HG02970 (cell line): Measurements from ENCODE around the gene MED15.

ENCODE experiments used
- ATAC-seq: cut with Tn5 transposase; IDR thresholded peaks from one replicate; pipeline ENCODE4 v1.9.1; 2021; ENCODE audit warnings: mild to moderate bottlenecking, moderate library complexity, moderate number of reproducible peaks; ENCODE audit not compliant: unreplicated experiment, low FRiP score

The MED15 gene

DNA sequence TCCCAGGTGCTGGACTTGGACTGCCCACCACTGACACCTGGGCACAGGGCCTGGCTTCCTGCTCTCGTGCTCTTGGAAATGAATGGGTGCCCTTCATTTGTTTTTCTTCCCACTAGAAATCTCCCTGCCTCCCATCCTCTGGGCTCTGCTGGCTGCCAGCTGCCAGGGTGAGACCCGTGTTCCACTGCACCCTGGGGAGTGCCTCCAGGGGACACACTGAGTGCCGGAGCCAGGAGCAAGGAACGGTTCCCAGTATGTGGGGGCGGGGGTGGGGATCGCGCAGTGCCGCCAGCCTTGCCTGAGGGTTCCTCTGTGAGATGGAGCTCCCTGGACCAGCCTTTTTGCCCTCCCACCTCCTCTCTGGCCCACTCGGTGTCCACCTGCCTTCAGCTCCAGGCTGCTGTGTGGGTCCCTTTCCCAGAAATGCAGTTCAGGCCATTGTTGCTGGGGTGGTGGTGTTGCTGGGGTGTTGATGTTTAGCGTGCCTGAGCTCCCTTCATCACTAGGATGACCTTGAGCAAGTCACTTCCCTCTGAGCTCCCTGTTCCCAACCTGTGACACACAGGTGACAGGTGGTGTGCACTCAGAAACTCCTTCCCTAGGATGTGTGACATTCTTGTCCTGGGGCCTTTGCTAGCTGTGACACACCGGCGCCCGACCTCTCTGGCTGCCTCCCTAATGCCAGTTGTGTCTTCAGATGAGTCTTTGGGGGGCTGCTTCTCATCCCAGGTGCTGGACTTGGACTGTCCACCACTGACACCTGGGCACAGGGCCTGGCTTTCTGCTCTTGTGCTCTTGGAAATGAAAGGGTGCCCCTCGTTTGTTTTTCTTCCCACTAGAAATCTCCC lies 72.1 kb downstream of the MED15 start:
- ATAC-seq: no peak

DNA sequence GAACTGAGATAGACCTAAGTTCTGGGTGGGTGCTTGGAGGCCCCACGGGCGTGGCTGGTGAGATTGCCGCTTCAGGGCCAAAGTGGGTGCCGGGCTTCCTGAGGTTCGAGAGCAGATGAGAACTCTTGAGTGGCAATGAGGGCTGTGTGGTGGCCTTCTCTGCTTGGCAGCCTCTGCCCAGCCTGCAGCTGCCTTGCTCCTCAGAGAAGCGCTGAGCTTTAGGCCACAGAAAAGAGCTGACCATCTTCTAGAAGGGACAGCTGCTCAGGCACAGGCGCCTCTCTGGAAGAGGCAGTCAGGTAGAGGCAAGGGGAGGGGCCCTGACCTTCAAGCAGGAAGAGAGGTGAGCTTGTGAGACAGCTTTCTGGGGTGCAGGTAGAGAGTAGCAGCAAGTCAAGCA lies 72.8 kb downstream of the MED15 start:
- no peak for ATAC-seq

DNA sequence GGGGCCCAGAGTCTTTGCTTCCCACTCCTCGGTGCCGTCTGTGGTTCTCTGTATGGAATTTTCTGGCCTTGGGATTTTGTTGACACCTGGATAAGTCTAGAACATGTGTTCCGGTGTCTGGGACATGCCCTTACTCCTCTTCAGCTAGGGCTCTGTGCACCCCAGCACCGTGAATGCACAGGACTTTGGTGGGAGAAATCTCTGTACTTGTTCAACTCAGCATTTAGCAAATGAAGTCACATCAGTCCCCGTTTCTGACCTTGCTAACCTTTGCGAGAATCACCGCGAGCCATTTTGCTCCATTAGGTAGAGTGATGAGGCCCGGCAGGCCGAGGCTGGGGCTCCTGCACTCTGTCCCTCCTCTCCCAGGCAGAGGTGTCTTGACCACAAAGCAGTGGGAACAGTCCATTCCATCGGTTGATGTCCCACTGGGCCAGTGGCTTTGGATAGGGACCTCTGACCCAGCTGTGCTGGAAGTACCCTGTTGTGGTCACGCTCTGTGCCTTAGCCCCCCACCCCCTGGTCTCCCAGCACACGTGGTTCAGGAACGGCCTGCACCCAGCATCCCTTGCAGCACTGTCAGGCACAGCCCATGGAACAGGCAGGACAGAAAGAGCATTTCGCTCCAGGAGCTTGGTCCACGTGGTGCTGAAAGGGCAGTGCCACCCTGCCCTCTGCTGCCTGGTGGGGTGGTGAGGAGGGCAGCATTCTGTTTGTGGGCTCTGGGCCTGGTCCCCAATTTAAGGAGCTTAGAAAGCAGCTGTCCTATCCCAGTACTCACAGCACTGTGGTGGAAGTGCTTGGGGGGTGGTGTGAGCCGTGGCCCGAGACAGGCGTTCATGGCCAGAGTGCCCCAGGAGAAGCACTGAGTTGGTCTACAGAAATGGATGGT lies 73.4 kb downstream of the MED15 start:
- no peak for ATAC-seq

DNA sequence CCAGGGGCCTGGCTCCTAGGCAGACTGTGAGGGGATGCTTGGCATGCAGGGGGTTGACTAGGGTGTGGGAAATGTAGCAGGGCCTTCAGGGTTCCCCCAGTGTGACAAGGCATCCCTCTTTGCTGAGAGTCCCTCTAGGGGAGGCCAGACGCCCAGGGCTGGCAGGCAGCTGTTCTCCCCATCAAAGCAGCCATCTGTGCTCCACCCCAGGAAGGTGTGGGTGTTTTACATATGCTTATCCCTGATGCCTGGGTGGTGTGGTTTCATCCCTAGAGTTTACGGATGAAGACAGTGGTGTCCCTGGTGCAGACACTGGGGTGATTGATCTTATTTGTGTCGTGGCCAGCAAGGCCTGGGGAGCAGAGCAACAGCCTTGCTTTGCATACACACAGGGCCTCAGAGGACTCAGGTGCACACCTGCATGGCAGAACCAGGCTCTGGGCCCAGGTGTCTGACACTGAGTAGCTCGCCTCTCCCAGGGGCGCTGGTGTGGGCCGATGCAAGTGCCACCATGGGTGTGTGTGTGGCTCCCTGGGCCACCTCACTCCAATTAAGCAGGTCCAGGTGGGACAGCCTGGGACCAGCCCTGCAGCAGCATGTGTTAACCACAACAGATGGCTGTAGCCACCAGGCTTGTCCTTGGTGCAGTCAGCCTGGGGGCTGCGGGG lies 74.2 kb downstream of the MED15 start:
- no peak for ATAC-seq

DNA sequence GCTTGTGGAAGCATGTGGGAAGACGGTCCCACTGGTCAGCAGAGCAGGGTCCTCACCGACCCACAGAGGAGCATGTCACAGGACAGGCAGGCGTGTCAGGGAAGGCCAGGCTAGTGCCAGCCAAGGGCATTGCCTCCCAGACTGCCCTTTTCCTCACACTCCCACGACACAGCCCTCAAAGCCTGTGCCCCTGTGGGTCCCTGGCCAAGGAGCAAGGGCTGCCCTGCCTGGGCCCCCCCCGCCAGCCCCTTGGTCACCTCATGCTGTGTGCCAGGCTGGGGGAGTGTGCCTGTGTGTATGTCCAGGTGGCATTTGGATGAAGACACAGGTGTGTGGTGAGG lies 74.7 kb downstream of the MED15 start:
- no peak for ATAC-seq

DNA sequence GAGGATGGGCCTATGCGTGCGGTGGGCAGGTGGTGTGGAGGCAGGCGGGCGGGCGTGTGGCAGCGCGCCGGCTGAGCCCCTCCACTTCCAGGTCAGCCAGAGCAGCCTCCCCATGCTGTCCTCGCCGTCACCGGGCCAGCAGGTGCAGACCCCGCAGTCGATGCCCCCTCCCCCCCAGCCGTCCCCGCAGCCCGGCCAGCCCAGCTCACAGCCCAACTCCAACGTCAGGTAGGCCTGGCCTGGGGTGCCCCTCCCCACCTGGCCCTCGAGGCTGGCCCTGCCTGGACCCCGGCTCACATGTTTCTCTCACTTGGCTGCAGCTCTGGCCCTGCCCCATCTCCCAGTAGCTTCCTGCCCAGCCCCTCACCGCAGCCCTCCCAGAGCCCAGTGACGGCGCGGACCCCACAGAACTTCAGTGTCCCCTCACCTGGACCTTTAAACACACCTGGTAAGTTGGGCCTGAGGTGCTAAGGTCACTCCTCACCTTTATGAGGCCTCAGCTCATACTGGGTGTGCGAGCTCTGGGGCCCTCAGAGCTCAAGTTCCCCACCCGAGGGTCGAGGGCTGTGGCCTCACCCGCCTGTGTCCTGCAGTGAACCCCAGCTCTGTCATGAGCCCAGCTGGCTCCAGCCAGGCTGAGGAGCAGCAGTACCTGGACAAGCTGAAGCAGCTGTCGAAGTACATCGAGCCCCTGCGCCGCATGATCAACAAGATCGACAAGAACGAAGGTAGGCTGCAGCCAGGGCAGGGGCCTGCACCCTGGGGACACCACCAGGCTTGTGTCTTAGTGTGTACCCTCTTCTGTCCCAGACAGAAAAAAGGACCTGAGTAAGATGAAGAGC lies 75.3 kb downstream of the MED15 start:
- no peak for ATAC-seq

DNA sequence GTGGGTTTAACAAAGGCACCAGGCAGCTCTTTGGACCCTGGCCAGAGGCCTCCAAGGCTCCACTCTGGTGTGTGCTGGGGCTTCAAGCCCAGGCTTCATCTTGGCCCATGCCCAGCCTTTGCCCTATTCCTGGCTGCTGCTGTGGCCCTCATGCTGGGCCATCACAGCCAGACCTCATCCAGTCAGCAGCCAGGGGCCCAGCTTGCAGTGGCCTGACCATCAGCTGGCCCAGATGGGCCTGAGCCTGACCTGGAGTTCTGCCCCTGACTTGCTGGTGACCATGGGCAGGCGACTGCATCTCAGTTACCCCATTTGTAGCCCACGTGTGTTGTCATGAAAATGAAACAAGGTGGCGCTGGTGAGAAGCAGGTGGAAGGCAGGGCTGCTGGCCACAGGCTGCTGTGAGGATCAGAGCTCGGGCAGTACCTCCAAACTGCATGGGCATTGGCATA lies 76.1 kb downstream of the MED15 start:
- no peak for ATAC-seq

DNA sequence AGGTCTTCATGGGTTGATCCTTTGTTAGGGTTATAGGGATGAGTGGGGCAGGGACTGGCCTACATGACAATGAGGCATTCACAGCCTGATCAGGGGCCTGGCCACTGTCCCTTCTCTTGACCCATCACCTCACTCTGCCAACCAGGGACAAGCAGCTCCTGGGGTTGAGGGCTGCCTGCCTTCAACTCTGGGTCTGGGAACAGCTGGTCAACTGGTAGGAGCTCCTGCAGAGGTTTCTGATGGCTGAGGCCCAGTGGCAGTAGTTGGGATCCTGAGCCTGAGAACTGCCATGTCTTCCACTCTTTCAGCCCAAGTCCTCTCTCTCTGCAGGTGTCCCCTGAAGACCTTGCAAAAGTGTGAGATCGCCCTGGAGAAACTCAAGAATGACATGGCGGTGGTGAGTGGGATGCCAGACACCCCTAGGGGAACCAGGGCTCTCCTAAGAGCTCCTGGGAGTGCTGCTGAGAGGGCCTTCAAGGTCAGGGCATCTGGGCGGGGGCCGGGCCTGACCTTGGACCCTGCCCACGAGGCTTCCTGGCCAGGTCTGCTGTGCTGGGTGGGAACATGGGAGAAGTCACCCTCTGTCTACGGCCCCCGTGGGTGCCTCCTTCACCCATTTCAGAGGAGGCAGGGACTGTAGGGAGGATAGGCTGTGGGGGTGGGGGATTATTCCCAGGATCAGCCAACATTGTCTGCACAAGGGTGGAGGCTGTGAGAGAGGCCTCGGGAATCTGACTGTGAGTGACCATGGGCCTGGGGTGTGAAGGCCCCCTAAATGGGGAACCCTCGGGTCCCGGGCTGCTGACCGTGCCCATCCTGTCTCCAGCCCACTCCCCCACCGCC lies 76.8 kb downstream of the MED15 start:
- no peak for ATAC-seq

DNA sequence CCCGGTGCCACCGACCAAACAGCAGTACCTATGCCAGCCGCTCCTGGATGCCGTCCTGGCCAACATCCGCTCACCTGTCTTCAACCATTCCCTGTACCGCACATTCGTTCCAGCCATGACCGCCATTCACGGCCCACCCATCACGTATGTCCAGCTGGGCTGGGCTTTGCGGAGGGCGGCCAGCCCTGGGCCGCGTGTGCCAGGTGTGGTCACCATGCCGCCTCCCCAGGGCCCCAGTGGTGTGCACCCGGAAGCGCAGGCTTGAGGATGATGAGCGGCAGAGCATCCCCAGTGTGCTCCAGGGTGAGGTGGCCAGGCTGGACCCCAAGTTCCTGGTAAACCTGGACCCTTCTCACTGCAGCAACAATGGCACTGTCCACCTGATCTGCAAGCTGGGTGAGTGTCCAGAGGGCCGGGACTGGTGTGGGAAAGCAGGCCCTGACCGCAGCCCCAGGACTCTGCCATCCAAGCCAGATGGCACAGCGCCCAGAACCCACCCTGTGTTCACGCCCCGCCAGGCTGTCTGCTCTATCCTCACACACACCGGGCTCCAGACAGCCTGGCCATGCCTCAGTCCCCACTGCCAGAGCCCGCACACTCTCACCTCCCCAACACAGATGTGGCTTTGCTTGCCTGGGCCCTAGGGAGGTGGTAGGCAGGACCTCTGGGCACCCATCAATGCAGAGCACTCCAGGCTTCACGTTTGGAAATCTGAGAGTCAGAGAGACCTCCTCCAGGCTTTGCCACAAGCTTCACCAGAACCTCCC lies 77.6 kb downstream of the MED15 start:
- no peak for ATAC-seq

DNA sequence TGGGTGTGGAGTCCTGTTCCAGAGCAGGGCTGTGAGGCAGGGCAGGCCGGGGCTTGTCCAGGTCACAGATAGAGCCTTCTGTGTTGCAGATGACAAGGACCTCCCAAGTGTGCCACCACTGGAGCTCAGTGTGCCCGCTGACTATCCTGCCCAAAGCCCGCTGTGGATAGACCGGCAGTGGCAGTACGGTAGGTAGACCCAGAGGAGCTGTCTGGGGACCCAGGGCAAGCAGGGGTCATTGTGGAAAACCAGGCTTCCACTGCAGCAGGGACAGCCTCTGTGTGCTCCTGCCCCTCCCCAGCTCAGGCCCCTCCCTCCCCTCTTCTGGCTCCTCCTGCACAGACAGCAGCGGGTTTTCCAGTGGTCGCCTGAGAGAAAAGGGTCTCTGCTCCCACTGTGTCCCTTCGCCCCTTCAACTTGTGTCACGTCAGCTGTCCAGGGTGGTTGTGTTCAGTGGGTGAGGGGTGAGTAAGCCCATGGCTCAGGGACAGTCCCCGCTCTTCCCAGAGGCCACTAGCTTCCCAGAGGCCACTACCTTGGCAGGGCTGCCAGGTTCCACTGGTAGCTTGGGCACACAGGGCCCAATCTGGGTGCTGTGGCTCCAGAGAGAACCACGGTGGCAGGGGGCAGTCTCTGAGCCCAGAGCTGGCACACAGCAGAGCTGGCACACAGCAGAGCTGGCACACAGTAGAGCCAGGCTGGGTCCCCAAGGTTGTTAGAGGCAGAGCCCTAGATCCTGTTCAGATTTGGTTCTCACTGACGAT lies 78.4 kb downstream of the MED15 start:
- no peak for ATAC-seq

DNA sequence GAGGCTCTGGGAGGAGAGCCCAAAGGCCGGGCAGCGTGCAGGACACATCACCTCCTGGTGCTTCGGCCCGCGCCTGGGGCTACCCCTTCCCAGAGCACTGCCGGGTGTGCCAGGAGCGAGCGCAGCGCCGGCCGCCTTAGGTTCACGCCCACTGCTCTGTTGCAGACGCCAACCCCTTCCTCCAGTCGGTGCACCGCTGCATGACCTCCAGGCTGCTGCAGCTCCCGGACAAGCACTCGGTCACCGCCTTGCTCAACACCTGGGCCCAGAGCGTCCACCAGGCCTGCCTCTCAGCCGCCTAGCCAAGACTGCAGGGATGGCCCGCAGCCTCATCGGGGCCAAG lies 79.0 kb downstream of the MED15 start:
- ATAC-seq: no peak

DNA sequence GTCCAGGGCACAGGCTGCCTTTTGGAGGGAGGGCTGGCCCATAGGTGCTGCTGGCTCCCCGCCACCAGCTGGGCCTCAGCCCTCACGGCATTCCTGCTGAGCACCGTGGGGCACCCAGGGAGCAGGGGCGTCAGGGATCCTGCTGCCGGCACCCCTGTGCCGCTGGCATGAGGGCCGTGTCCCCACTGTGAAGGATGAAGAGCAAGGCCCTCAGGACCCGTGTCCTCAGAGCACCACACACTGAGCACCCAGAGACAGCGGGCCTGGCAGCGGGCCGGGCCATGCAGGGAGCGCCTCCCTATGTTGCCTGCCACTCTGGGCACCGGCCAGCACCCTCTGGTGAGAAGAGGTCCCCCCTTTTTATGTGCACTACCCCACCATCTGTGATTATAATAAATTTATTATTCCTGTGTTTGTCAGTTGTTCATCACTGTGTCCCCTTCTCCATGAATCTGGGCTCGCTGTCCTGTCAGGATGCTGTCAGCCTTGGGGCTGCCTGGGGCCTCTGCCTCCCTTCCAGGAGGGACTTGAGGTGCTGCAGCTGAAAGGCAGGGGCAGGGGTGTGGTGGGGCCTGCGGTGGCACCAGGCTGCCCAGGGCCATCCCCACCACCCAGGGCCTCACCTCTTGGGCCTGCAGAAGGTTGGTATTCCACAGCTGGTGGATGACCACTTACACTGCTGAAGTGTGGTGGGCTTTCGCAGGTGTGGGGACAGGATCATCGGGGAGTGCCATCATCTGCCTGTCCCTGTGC lies 80.0 kb downstream of the MED15 start:
- no peak for ATAC-seq

DNA sequence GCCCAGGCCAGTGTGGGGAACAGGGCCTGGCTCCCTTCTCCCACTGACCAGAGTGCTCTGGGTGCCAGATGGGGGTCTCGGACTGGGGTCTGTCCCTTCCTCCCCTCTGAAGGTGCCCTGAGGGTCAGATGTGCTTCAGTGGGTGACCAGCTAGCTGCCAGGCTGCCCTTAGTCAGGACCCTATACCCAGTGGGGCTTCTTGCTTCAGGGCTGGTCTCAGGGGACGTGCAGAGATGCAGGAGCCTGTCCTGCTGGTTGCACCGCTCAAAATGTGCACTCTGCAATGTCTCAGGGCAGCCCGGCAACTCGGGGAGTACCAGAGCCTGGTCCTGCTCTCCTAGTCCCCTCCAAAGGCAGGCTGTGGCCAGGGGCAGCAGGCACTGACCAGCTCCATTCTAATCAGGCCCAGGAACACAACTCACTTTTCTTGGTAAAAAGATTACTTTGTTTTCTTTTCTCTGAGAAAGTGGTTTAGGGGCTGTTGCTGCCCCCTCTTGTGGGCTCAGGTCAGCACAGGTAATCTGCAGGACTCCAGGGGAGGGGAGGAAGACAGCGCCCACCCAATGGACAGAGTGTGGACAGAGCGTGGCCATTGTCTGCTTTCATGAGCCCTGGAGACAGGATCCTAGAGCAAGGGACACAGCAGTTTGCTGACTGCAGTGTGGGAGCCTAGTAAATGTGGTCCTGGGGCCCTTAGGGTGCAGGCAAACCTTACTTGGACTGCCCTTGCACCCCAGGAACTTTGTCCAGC lies 80.9 kb downstream of the MED15 start:
- no peak for ATAC-seq

DNA sequence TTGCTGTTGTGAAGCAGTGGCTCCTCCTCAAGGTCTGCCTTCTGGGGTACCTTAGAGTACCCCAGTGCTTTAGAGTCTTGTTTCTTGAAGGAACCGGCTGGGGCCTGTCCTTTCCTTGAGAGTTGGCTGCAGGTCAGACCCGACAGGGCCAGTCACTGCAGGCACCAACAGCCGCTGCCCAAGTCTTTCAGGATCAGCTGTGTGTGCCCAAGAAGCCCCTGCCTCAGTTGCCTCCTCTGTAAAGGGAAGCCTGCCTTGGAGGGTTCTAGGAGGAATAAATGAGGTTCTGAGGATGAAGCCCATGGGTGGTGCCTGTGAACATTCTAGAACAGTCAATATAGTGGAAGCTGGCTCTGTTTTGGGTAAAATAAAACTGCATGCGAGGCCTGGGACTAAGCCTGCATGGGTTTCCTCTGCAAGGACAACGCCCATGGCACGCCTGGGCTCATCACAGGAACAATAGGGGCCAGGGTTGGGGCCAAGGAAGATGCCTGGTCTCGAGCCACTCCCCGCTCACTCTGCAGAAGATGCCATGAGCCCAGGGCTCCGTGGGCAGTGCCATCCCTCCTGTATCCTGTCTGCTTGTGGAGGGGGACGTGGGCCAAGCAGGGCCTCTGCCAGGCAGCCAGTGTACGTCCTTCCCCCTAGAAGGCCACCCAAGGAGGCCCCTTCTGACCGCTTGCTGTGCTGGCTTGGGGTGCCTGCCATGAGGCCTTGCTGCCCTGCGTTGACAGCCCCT lies 81.6 kb downstream of the MED15 start:
- no peak for ATAC-seq

DNA sequence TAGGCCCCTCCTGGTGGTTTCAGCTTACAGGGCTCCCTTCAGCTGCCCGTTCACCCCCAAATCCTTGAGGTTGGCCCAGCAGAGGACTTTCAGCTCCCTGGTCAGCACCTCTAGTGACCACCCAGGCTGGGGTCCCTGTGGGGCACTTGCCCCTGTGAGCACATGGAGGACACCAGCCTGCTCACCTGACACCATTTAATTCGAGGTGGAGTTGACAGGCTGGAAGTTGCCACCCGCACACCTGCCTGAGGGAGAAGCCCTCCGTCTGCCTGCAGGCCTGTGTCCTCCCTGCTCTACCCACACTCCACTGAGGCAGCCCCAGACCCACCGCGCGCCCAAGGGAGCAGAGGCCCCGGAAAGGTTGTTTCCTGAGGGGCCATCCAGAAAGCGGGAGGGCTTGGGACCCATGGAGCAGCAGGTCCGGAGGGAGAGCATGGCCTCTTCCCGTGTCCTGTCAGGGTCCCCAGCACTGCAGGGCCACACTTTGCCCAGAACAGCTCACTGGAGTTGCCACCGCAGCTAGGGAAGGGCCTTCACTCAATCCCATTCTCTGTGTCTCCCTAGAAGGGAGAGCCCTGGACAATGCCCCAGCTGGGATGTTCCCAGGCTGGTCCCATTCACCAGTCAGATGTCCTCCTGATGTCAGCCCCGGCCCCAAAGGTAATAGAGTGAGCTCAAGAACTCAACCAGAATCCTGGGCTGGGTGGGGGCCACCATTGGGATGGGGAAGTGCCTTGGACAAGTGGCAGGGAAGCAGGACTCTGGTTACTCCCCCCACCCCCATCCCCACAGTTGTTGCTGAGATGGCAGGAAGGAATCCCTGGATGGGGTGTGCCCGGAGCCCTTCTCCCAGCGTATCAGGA lies 82.4 kb downstream of the MED15 start:
- ATAC-seq: no peak
